K562 (cell line): ENCODE measurements around the gene GALNT9. TPM values are rescaled to one million over a fixed set of nuclear protein-coding genes. Genes with fewer than 3 reads are reported as not detected.

Source experiments
- ATAC-seq: fragments of 200-7000 bp; cut with Tn5 transposase; 3 replicates; pipeline ENCODE4 v1.9.1; 2020; ENCODE audit warnings: moderate library complexity
- BruUV-seq: library from RNA; stranded (reverse); fragments of 400-500 nt; replicated peaks from 2 replicates; lab custom pipeline; 2021; lab: Mats Ljungman, UMichigan
- CTCF ChIA-PET: fragments of 300-600 bp; formaldehyde crosslinking; extraction: SDS; loops from one replicate; lab custom pipeline; 2021; ENCODE audit warnings: low intra/inter-chr PET ratio; lab: Yijun Ruan, JAX
- POLR2A ChIA-PET: fragments of 300-600, 350-650 bp; sonication (Branson Sonifier 250); formaldehyde crosslinking; extraction: SDS; loops from one replicate; lab custom pipeline; 2021; ENCODE audit warnings: antibody characterized with exemption, inconsistent platforms; lab: Yijun Ruan, JAX
- DNase-seq, 4 experiments: peaks; one replicate each; pipeline versions ENCODE4 v3.0.0 to v3.0.0-alpha.2; 2011 to 2018; ENCODE audit warnings: low spot score in 3 of 4, mixed read lengths in 3 of 4; ENCODE audit errors: extremely low read depth in 1 of 4
- FAIRE-seq: peaks from 2 replicates; lab custom pipeline; 2011; peaks lifted over from hg19 to GRCh38; lab: Jason Lieb, UNC
- H2AFZ ChIP-seq: 2 replicates; pipeline ENCODE4 v1.6.0; 2011; ENCODE audit warnings: low read depth, low read length, control low read depth, inconsistent platforms
- H3K27ac ChIP-seq: fragments of 200-600 bp; 3 replicates; pipeline ENCODE4 v1.8.0; 2011; ENCODE audit warnings: low read depth, mild to moderate bottlenecking, control low read depth, inconsistent platforms, low read length, moderate library complexity, mixed read lengths; ENCODE audit errors: extremely low read depth
- H3K27me3 ChIP-seq, 2 experiments: fragments of 300-600 bp in 1 of 2; 2 replicates in 1 of 2; 3 replicates in 1 of 2; pipeline versions ENCODE4 v1.6.0 to v1.8.0; 2011; ENCODE audit warnings: inconsistent platforms in 2 of 2, low read length in 2 of 2, mild to moderate bottlenecking in 1 of 2, mixed read lengths in 1 of 2, moderate library complexity in 1 of 2; ENCODE audit not compliant: control insufficient read depth in 2 of 2, insufficient read depth in 2 of 2
- H3K36me3 ChIP-seq: fragments of 300-600 bp; 3 replicates; pipeline ENCODE4 v1.8.0; 2011; ENCODE audit warnings: mild to moderate bottlenecking, low read length, inconsistent platforms; ENCODE audit not compliant: control insufficient read depth, insufficient read depth
- H3K4me1 ChIP-seq, 2 experiments: fragments of 200-600 bp in 1 of 2; replicated peaks in 1 of 2; 2 replicates in 1 of 2; 3 replicates in 1 of 2; pipeline versions ENCODE4 v1.5.1 to v1.8.0; 2011; ENCODE audit warnings: inconsistent platforms in 2 of 2, low read length in 2 of 2, mild to moderate bottlenecking in 1 of 2, mixed read lengths in 1 of 2, moderate library complexity in 1 of 2; ENCODE audit not compliant: control insufficient read depth in 2 of 2, insufficient read depth in 2 of 2
- H3K4me2 ChIP-seq: 2 replicates; pipeline ENCODE4 v1.6.1; 2011; ENCODE audit warnings: low read length, control low read depth, inconsistent platforms, mixed read lengths; ENCODE audit not compliant: insufficient read depth
- H3K4me3 ChIP-seq: fragments of 200-600 bp; sonication (generic), shearing (Covaris generic); 2 replicates; pipeline ENCODE4 v1.5.1; 2016; ENCODE audit warnings: control low read depth, inconsistent platforms
- H3K79me2 ChIP-seq: fragments of 200-600 bp; 3 replicates; pipeline ENCODE4 v1.8.0; 2011; ENCODE audit warnings: low read length, inconsistent platforms; ENCODE audit not compliant: control insufficient read depth, insufficient read depth
- H3K9ac ChIP-seq, 2 experiments: 2 replicates each; pipeline versions ENCODE4 v1.6.0 to v1.6.1; 2011; ENCODE audit warnings: low read depth in 2 of 2, low read length in 2 of 2, control low read depth in 1 of 2, inconsistent platforms in 1 of 2, mild to moderate bottlenecking in 1 of 2, mixed read lengths in 1 of 2; ENCODE audit not compliant: insufficient read depth in 1 of 2
- H3K9me1 ChIP-seq: one replicate; pipeline ENCODE4 v1.6.0; 2011; ENCODE audit warnings: inconsistent platforms, mild to moderate bottlenecking, low read length, moderate library complexity; ENCODE audit not compliant: control insufficient read depth, insufficient read depth
- H3K9me3 ChIP-seq: replicated peaks from 2 replicates; pipeline ENCODE4 v1.5.1; 2011; ENCODE audit warnings: low read depth, low read length, inconsistent platforms; ENCODE audit not compliant: control insufficient read depth, insufficient read depth
- H4K20me1 ChIP-seq: replicated peaks from 2 replicates; pipeline ENCODE4 v1.6.1; 2011; ENCODE audit warnings: low read length, inconsistent platforms, mixed read lengths; ENCODE audit not compliant: control insufficient read depth, insufficient read depth
- CBX1 ChIP-seq: sonication (generic); IDR thresholded peaks from 2 replicates; pipeline ENCODE4 v1.6.1; 2016; ENCODE audit warnings: antibody characterized with exemption, low read depth, mild to moderate bottlenecking
- CEBPB ChIP-seq: fragments of 450-650 bp; IDR thresholded peaks from 2 replicates; pipeline ENCODE4 v1.6.1; 2016; ENCODE audit warnings: missing genetic modification characterization, missing compliant biosample characterization
- E2F4 ChIP-seq: sonication (generic); formaldehyde crosslinking; IDR thresholded peaks from 2 replicates; pipeline ENCODE4 v1.8.0; 2022; ENCODE audit warnings: mild to moderate bottlenecking, low read depth, missing genetic modification reagents
- EP300 ChIP-seq: IDR thresholded peaks from 2 replicates; pipeline ENCODE4 v1.6.1; 2012; ENCODE audit warnings: low read length, improper control_type of control experiment
- ETV5 ChIP-seq: sonication (generic); formaldehyde crosslinking; IDR thresholded peaks from 2 replicates; pipeline ENCODE4 v1.4.0; 2020; ENCODE audit warnings: low read depth, mild to moderate bottlenecking, missing genetic modification reagents
- FOS ChIP-seq: IDR thresholded peaks from 3 replicates; pipeline ENCODE4 v1.6.1; 2011; ENCODE audit not compliant: insufficient read length; ENCODE audit errors: extremely low read depth
- HNRNPK ChIP-seq: fragments of 200-400 bp; formaldehyde crosslinking; IDR thresholded peaks from one replicate; pipeline ENCODE4 v1.6.1; 2018; ENCODE audit warnings: mild to moderate bottlenecking, low read depth, low read length; ENCODE audit not compliant: poor library complexity, severe bottlenecking
- MAFK ChIP-seq: IDR thresholded peaks from 2 replicates; pipeline ENCODE4 v1.6.1; 2011; ENCODE audit warnings: low read length, improper control_type of control experiment
- MCM3 ChIP-seq: fragments of 450-650 bp; IDR thresholded peaks from 2 replicates; pipeline ENCODE4 v1.6.1; 2016
- NEUROD1 ChIP-seq: fragments of 150-350 bp; IDR thresholded peaks from 2 replicates; pipeline ENCODE4 v1.6.1; 2014; ENCODE audit warnings: borderline replicate concordance, low read length, low read depth; ENCODE audit not compliant: partially characterized antibody
- ZNF239 ChIP-seq: fragments of 250-450 bp; sonication (Bioruptor Pico); IDR thresholded peaks from 2 replicates; pipeline ENCODE4 v1.4.0; 2020; ENCODE audit warnings: mild to moderate bottlenecking
- ZNF79 ChIP-seq: fragments of 250-450 bp; sonication (Bioruptor Pico); IDR thresholded peaks from 2 replicates; pipeline ENCODE4 v1.4.0; 2020; ENCODE audit warnings: low read depth, mild to moderate bottlenecking, moderate library complexity
- WGBS: fragments of 100-300 bp; shearing (Covaris generic); methylation state at CpG from one replicate; pipeline ENCODE4 v1.1.6; 2016; ENCODE audit warnings: low coverage, mixed read lengths; ENCODE audit not compliant: insufficient coverage; ENCODE audit errors: missing lambda C conversion rate; 5-methylcytosine and 5-hydroxymethylcytosine counted together
- in situ Hi-C: fragments of 300-500 bp; cut with MboI; formaldehyde crosslinking; loops from 4 replicates; pipeline ENCODE4 v1.15.0; 2018; ENCODE audit warnings: inconsistent platforms, mixed read lengths
- intact Hi-C: fragments of 100-400 bp; cut with micrococcal nuclease; formaldehyde crosslinking; loops from 2 replicates; pipeline ENCODE4 v1.14.2; 2022
- polyA plus RNA-seq, 8 experiments: library from polyadenylated mRNA; depleted of rRNA in 4 of 8; stranded (reverse) in 5 of 8; unstranded in 3 of 8; fragments of >200 nt; fragmentation: Nextera tagmentation in 2 of 8; fragmentation: Illumina TruSeq in 1 of 8; extraction: Ambion mirVana in 2 of 8; extraction: Trizol in 1 of 8; gene quantifications; 2 replicates each; pipeline versions ENCODE4 v1.2.1 to v1.2.3, GENCODE V29; 2011 to 2014; ENCODE audit warnings: inconsistent platforms in 1 of 8, missing spikeins in 1 of 8
- total RNA-seq, 7 experiments: library from RNA; depleted of rRNA in 6 of 7; stranded (reverse); fragments of >200 nt in 6 of 7; fragmentation: Illumina TruSeq in 2 of 7; extraction: Trizol in 2 of 7; gene quantifications; 2 replicates each; pipeline versions ENCODE4 v1.2.1 to v1.2.3, GENCODE V29; 2011 to 2021; ENCODE audit warnings: low replicate concordance in 1 of 7

GALNT9 gene
- total and polyA plus RNA-seq, 9 of the 15 experiments (the other 6 are each of a cell fraction or from before 2014, with no cell fraction given) = not detected

- Histone ChIP-seq H3K79me2 (no peaks in the 10 kb centered on the region), H2AFZ (no peak overlapping the region), H3K4me3 (no peak overlapping the region), H3K36me3 (no peaks in the 10 kb centered on the region), H3K9me1 (no peaks in the 10 kb centered on the region)
- no peak for ATAC-seq
- BruUV-seq = no TSS peak
- in situ Hi-C loops = no loop called here
- TF ChIP-seq ETV5 = no peak
- no peak for TF ChIP-seq MAFK
- TF ChIP-seq CEBPB (tag) = no peak
- TF ChIP-seq MCM3 = no peak
- TF ChIP-seq HNRNPK = no peak
- no peak for TF ChIP-seq EP300
- TF ChIP-seq ZNF239 (CRISPR knock-in tag) = no peak
- TF ChIP-seq CBX1 = no peak
- TF ChIP-seq E2F4 = no peak
- TF ChIP-seq FOS = no peak
- TF ChIP-seq ZNF79 = no peak
- no peak for TF ChIP-seq NEUROD1
- TF ChIP-seq, all 486 proteins: peak for 0
- intact Hi-C loops = no loop called here
- CTCF ChIA-PET = no interaction called here
- H3K27me3 ChIP-seq = peaks cover 45 to 95% of the 10 kb centered on the region in 2 experiments
- no peak overlapping the region for H3K27ac ChIP-seq
- DNase-seq = no peak
- H3K9me3 ChIP-seq = no peaks in the 10 kb centered on the region
- FAIRE-seq = no peak
- H4K20me1 ChIP-seq = peaks cover 5% of the 10 kb centered on the region; the same call in 1 of the 2 replicates
- H3K4me2 ChIP-seq = no peak overlapping the region
- WGBS = 1% methylated on average over 44 of the region's 44 CpGs
- POLR2A ChIA-PET = interaction anchor here (0.6 to 0.9 kb wide), 3 partner anchors 10 to 254 kb away, joined by 3 read pairs; no protein-coding TSS in a partner anchor
- peaks cover 0 to 14% of the 10 kb centered on the region in 2 experiments; a peak in 1 of 5 replicates for H3K4me1 ChIP-seq
- H3K9ac ChIP-seq = no peak overlapping the region
These were observed 6.0 kb downstream of the GALNT9 start for GRCh38 chr12:132323171-132324010.
